Measurements from ENCODE around the gene CRACR2A.

Gene CRACR2A

GRCh38 chr12:3579446-3580093 is 173.3 kb downstream of the CRACR2A start:
- H3K27me3 ChIP-seq (replicated peaks in 2 of 5; ENCODE audit: control insufficient read depth in 4 of 5, insufficient read depth in 5 of 5, low read length in 4 of 5) = peaks cover 0 to 13% (median 0%) of the 10 kb centered on the region in 5 experiments
- H3K36me3 ChIP-seq (ENCODE audit: control insufficient read depth in 4 of 4, insufficient read depth in 4 of 4, low read length in 3 of 4) = no peaks in the 10 kb centered on the region
- H3K27ac ChIP-seq (ENCODE audit: insufficient read depth in 1 of 2, low read depth in 1 of 2, low read length in 2 of 2, poor library complexity in 1 of 2, severe bottlenecking in 2 of 2) = no peak overlapping the region
- 96% methylated on average over 12 of the region's 15 CpGs for WGBS (ENCODE audit: insufficient coverage)
- no peak for DNase-seq
- H3K4me1 ChIP-seq (ENCODE audit: control extremely low read depth in 1 of 4, control insufficient read depth in 4 of 4, insufficient read depth in 4 of 4, low read length in 3 of 4) = no peaks in the 10 kb centered on the region
- no peak overlapping the region for H3K4me3 ChIP-seq (ENCODE audit: control insufficient read depth in 1 of 7, extremely low read depth in 1 of 7, insufficient read depth in 4 of 7, low read depth in 2 of 7, low read length in 6 of 7)
- peaks cover 0 to 9% (median 0%) of the 10 kb centered on the region in 5 experiments for H3K9me3 ChIP-seq (ENCODE audit: control extremely low read depth in 1 of 5, control insufficient read depth in 4 of 5, insufficient read depth in 2 of 5, low read depth in 1 of 5, low read length in 4 of 5)
- ChIA-PET CTCF (no interaction called here), POLR2A (no interaction called here)

GRCh38 chr12:3578557-3578956 is 174.4 kb downstream of the CRACR2A start:
- 93% methylated on average over 3 of the region's 5 CpGs for WGBS (ENCODE audit: insufficient coverage)
- no peak overlapping the region for H3K4me3 ChIP-seq (ENCODE audit: control insufficient read depth in 1 of 7, extremely low read depth in 1 of 7, insufficient read depth in 4 of 7, low read depth in 2 of 7, low read length in 6 of 7)
- POLR2A ChIA-PET = no interaction called here

GRCh38 chr12:3576891-3577290 is 176.0 kb downstream of the CRACR2A start:
- no peak overlapping the region for H3K27ac ChIP-seq (ENCODE audit: insufficient read depth in 1 of 2, low read depth in 1 of 2, low read length in 2 of 2, poor library complexity in 1 of 2, severe bottlenecking in 2 of 2)
- ChIA-PET CTCF (no interaction called here), POLR2A (no interaction called here)
- no peaks in the 10 kb centered on the region for H3K36me3 ChIP-seq (ENCODE audit: control insufficient read depth in 4 of 4, insufficient read depth in 4 of 4, low read length in 3 of 4)
- H3K4me3 ChIP-seq (ENCODE audit: control insufficient read depth in 1 of 7, extremely low read depth in 1 of 7, insufficient read depth in 4 of 7, low read depth in 2 of 7, low read length in 6 of 7) = no peak overlapping the region
- H3K27me3 ChIP-seq (replicated peaks in 2 of 5; ENCODE audit: control insufficient read depth in 4 of 5, insufficient read depth in 5 of 5, low read length in 4 of 5) = peaks cover 0 to 18% (median 2%) of the 10 kb centered on the region in 5 experiments
- no peaks in the 10 kb centered on the region for H3K4me1 ChIP-seq (ENCODE audit: control extremely low read depth in 1 of 4, control insufficient read depth in 4 of 4, insufficient read depth in 4 of 4, low read length in 3 of 4)
- H3K9me3 ChIP-seq (ENCODE audit: control extremely low read depth in 1 of 5, control insufficient read depth in 4 of 5, insufficient read depth in 2 of 5, low read depth in 1 of 5, low read length in 4 of 5) = no peaks in the 10 kb centered on the region
- DNase-seq = no peak
- WGBS (ENCODE audit: insufficient coverage) = 94% methylated on average over 5 of the region's 9 CpGs

More at GRCh38 chr12:3578557-3578956, 174.4 kb downstream of the CRACR2A start:
- CTCF ChIA-PET = no interaction called here
- H3K27me3 ChIP-seq (replicated peaks in 2 of 5; ENCODE audit: control insufficient read depth in 4 of 5, insufficient read depth in 5 of 5, low read length in 4 of 5) = peaks cover 0 to 13% (median 2%) of the 10 kb centered on the region in 5 experiments
- H3K27ac ChIP-seq (ENCODE audit: insufficient read depth in 1 of 2, low read depth in 1 of 2, low read length in 2 of 2, poor library complexity in 1 of 2, severe bottlenecking in 2 of 2) = no peak overlapping the region
- no peaks in the 10 kb centered on the region for H3K36me3 ChIP-seq (ENCODE audit: control insufficient read depth in 4 of 4, insufficient read depth in 4 of 4, low read length in 3 of 4)
- H3K9me3 ChIP-seq (ENCODE audit: control extremely low read depth in 1 of 5, control insufficient read depth in 4 of 5, insufficient read depth in 2 of 5, low read depth in 1 of 5, low read length in 4 of 5) = no peaks in the 10 kb centered on the region
- no peaks in the 10 kb centered on the region for H3K4me1 ChIP-seq (ENCODE audit: control extremely low read depth in 1 of 4, control insufficient read depth in 4 of 4, insufficient read depth in 4 of 4, low read length in 3 of 4)
- no peak for DNase-seq

- Histone ChIP-seq H3K36me3 (ENCODE audit: control insufficient read depth in 4 of 4, insufficient read depth in 4 of 4, low read length in 3 of 4) (no peaks in the 10 kb centered on the region), H3K4me1 (ENCODE audit: control extremely low read depth in 1 of 4, control insufficient read depth in 4 of 4, insufficient read depth in 4 of 4, low read length in 3 of 4) (no peaks in the 10 kb centered on the region), H3K4me3 (ENCODE audit: control insufficient read depth in 1 of 7, extremely low read depth in 1 of 7, insufficient read depth in 4 of 7, low read depth in 2 of 7, low read length in 6 of 7) (no peak overlapping the region), H3K27me3 (replicated peaks in 2 of 5; ENCODE audit: control insufficient read depth in 4 of 5, insufficient read depth in 5 of 5, low read length in 4 of 5) (peaks cover 0 to 18% (median 2%) of the 10 kb centered on the region in 5 experiments), H3K27ac (ENCODE audit: insufficient read depth in 1 of 2, low read depth in 1 of 2, low read length in 2 of 2, poor library complexity in 1 of 2, severe bottlenecking in 2 of 2) (no peak overlapping the region), H3K9me3 (ENCODE audit: control extremely low read depth in 1 of 5, control insufficient read depth in 4 of 5, insufficient read depth in 2 of 5, low read depth in 1 of 5, low read length in 4 of 5) (no peaks in the 10 kb centered on the region)
- DNase-seq = no peak
- CTCF ChIA-PET = no interaction called here
- POLR2A ChIA-PET = interaction anchor here (0.7 kb wide), 1 partner anchor 163 kb away, joined by 3 read pairs; no protein-coding TSS in a partner anchor
- WGBS (ENCODE audit: insufficient coverage) = 90% methylated on average over 2 of the region's 7 CpGs
Measured at GRCh38 chr12:3574986-3575385, 177.9 kb downstream of the CRACR2A start.

GRCh38 chr12:3572560-3572959 is 180.3 kb downstream of the CRACR2A start:
- Histone ChIP-seq H3K4me1 (ENCODE audit: control extremely low read depth in 1 of 4, control insufficient read depth in 4 of 4, insufficient read depth in 4 of 4, low read length in 3 of 4) (no peaks in the 10 kb centered on the region), H3K4me3 (ENCODE audit: control insufficient read depth in 1 of 7, extremely low read depth in 1 of 7, insufficient read depth in 4 of 7, low read depth in 2 of 7, low read length in 6 of 7) (no peak overlapping the region), H3K27ac (ENCODE audit: insufficient read depth in 1 of 2, low read depth in 1 of 2, low read length in 2 of 2, poor library complexity in 1 of 2, severe bottlenecking in 2 of 2) (no peak overlapping the region), H3K36me3 (ENCODE audit: control insufficient read depth in 4 of 4, insufficient read depth in 4 of 4, low read length in 3 of 4) (no peaks in the 10 kb centered on the region), H3K27me3 (replicated peaks in 2 of 5; ENCODE audit: control insufficient read depth in 4 of 5, insufficient read depth in 5 of 5, low read length in 4 of 5) (peaks cover 0 to 14% (median 2%) of the 10 kb centered on the region in 5 experiments), H3K9me3 (ENCODE audit: control extremely low read depth in 1 of 5, control insufficient read depth in 4 of 5, insufficient read depth in 2 of 5, low read depth in 1 of 5, low read length in 4 of 5) (no peaks in the 10 kb centered on the region)
- ChIA-PET CTCF (no interaction called here), POLR2A (no interaction called here)
- DNase-seq = no peak

- H3K27me3 ChIP-seq (replicated peaks in 2 of 5; ENCODE audit: control insufficient read depth in 4 of 5, insufficient read depth in 5 of 5, low read length in 4 of 5) = peaks cover 0 to 16% (median 2%) of the 10 kb centered on the region in 5 experiments
- no peaks in the 10 kb centered on the region for H3K36me3 ChIP-seq (ENCODE audit: control insufficient read depth in 4 of 4, insufficient read depth in 4 of 4, low read length in 3 of 4)
- ChIA-PET POLR2A (no interaction called here), CTCF (no interaction called here)
- no peak overlapping the region for H3K4me3 ChIP-seq (ENCODE audit: control insufficient read depth in 1 of 7, extremely low read depth in 1 of 7, insufficient read depth in 4 of 7, low read depth in 2 of 7, low read length in 6 of 7)
- no peak overlapping the region for H3K27ac ChIP-seq (ENCODE audit: insufficient read depth in 1 of 2, low read depth in 1 of 2, low read length in 2 of 2, poor library complexity in 1 of 2, severe bottlenecking in 2 of 2)
- H3K9me3 ChIP-seq (ENCODE audit: control extremely low read depth in 1 of 5, control insufficient read depth in 4 of 5, insufficient read depth in 2 of 5, low read depth in 1 of 5, low read length in 4 of 5) = no peaks in the 10 kb centered on the region
- no peaks in the 10 kb centered on the region for H3K4me1 ChIP-seq (ENCODE audit: control extremely low read depth in 1 of 4, control insufficient read depth in 4 of 4, insufficient read depth in 4 of 4, low read length in 3 of 4)
- peak in 1 of 3 donors; percentile 13 for DNase-seq
Measured at GRCh38 chr12:3571724-3572123, 181.2 kb downstream of the CRACR2A start.

- Histone ChIP-seq H3K36me3 (ENCODE audit: control insufficient read depth in 4 of 4, insufficient read depth in 4 of 4, low read length in 3 of 4) (no peaks in the 10 kb centered on the region), H3K27ac (ENCODE audit: insufficient read depth in 1 of 2, low read depth in 1 of 2, low read length in 2 of 2, poor library complexity in 1 of 2, severe bottlenecking in 2 of 2) (no peak overlapping the region), H3K27me3 (replicated peaks in 2 of 5; ENCODE audit: control insufficient read depth in 4 of 5, insufficient read depth in 5 of 5, low read length in 4 of 5) (peaks cover 0 to 13% (median 0%) of the 10 kb centered on the region in 5 experiments), H3K4me3 (ENCODE audit: control insufficient read depth in 1 of 7, extremely low read depth in 1 of 7, insufficient read depth in 4 of 7, low read depth in 2 of 7, low read length in 6 of 7) (no peak overlapping the region), H3K4me1 (ENCODE audit: control extremely low read depth in 1 of 4, control insufficient read depth in 4 of 4, insufficient read depth in 4 of 4, low read length in 3 of 4) (no peaks in the 10 kb centered on the region), H3K9me3 (ENCODE audit: control extremely low read depth in 1 of 5, control insufficient read depth in 4 of 5, insufficient read depth in 2 of 5, low read depth in 1 of 5, low read length in 4 of 5) (no peaks in the 10 kb centered on the region)
- DNase-seq = no peak
- ChIA-PET POLR2A (no interaction called here), CTCF (no interaction called here)
- WGBS (ENCODE audit: insufficient coverage) = 86% methylated on average over 1 of the region's 1 CpG
Measured at GRCh38 chr12:3571323-3571722, 181.6 kb downstream of the CRACR2A start.
